ENCODE data around the gene MANBA.

The MANBA gene

DNA sequence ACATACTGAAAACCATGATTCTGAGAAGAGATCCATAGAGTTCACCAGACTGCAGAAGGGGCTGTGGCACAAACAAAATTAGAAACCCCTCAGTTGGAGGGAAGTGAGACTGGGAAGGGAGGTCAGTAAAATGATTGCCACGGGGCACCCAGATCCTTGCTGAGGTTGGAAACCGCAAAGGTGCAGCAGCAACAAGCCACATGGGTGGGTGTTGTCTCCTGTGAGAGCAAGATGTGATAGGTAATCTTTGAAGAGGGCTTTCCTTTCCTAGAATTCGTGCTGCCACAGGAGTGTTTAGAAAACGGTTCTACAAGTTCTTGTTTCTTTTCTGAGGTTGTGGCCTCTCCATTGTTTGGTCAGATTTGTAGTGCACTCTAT, 174.1 kb downstream of the MANBA start:
- H3K27ac ChIP-seq (ENCODE audit: insufficient read depth, low read length, poor library complexity, severe bottlenecking): peak overlapping the region; percentile 11
- peaks cover 23% of the 10 kb centered on the region for H3K36me3 ChIP-seq (ENCODE audit: control insufficient read depth, insufficient read depth, low read length)
- no peaks in the 10 kb centered on the region for H3K27me3 ChIP-seq (replicated peaks; ENCODE audit: control insufficient read depth, insufficient read depth, low read length, poor library complexity, severe bottlenecking)
- no peaks in the 10 kb centered on the region for H3K9me3 ChIP-seq (ENCODE audit: control insufficient read depth, low read length)
- peaks cover 45% of the 10 kb centered on the region for H3K4me1 ChIP-seq (ENCODE audit: control insufficient read depth, insufficient read depth, low read length, poor library complexity, severe bottlenecking)
- peak overlapping the region; percentile 8 for H3K4me3 ChIP-seq (ENCODE audit: insufficient read depth, low read depth, low read length, poor library complexity, severe bottlenecking)
- peak in 2 of 3 donors; percentile 14 to 23 for DNase-seq

DNA sequence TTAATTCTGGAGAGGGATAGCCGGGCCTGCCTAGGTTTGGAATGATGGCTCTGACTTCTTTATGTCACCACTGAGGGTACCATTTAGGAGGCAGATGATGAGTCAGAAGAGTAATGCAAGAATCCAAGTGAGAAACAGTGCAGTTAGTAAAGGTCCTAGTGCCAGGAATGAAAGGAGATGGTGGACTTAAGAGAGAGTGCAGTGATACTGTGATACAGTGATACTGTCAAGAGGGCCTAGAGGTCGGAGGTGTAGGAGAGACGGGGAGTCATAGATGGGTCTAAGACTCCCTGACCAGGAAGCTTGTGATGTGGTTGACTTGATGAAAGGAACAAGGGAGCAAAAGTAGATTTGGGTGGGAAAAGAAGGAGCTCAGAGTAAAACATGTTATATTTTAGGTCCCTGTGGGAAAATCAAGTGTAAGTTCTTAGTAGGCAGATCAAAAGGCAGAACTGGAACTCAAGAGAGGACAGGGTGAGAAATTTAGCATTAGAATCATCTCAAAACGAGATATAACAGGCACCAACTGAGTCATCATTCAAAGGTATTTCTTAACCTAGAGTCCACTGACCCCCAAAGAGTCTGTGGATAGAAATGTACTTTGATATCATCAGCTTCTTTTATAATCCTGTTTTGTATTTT, 174.6 kb downstream of the MANBA start:
- H3K9me3 ChIP-seq (ENCODE audit: control insufficient read depth, low read length): no peaks in the 10 kb centered on the region
- no peak overlapping the region for H3K27ac ChIP-seq (ENCODE audit: insufficient read depth, low read length, poor library complexity, severe bottlenecking)
- H3K4me1 ChIP-seq (ENCODE audit: control insufficient read depth, insufficient read depth, low read length, poor library complexity, severe bottlenecking): peaks cover 45% of the 10 kb centered on the region
- H3K27me3 ChIP-seq (replicated peaks; ENCODE audit: control insufficient read depth, insufficient read depth, low read length, poor library complexity, severe bottlenecking): no peaks in the 10 kb centered on the region
- no peak for DNase-seq
- peaks cover 27% of the 10 kb centered on the region for H3K36me3 ChIP-seq (ENCODE audit: control insufficient read depth, insufficient read depth, low read length)
- peak overlapping the region; percentile 8 for H3K4me3 ChIP-seq (ENCODE audit: insufficient read depth, low read depth, low read length, poor library complexity, severe bottlenecking)

DNA sequence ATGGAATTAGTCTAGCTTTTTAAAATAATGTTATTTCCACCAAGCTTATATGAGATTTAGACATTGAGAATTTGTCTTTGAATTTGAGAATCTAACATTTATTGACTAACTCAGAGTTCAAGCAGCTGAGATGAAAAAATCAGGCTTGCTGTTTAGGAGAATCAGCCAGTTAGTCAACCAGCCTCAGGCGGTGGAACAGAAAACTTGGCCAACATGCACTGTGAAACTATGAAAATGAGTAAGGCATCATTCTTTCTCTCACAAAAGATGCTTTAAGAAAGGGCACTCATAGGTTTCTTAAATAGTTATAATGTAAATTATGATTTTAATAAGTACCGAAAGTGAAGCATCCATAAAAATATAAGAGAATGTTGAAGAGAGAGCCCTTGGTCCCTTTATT, 175.4 kb downstream of the MANBA start:
- no peak overlapping the region for H3K27ac ChIP-seq (ENCODE audit: insufficient read depth, low read length, poor library complexity, severe bottlenecking)
- no peak overlapping the region for H3K4me3 ChIP-seq (ENCODE audit: insufficient read depth, low read depth, low read length, poor library complexity, severe bottlenecking)
- DNase-seq: no peak
- H3K4me1 ChIP-seq (ENCODE audit: control insufficient read depth, insufficient read depth, low read length, poor library complexity, severe bottlenecking): peaks cover 39% of the 10 kb centered on the region
- no peaks in the 10 kb centered on the region for H3K9me3 ChIP-seq (ENCODE audit: control insufficient read depth, low read length)
- no peaks in the 10 kb centered on the region for H3K27me3 ChIP-seq (replicated peaks; ENCODE audit: control insufficient read depth, insufficient read depth, low read length, poor library complexity, severe bottlenecking)
- peaks cover 28% of the 10 kb centered on the region for H3K36me3 ChIP-seq (ENCODE audit: control insufficient read depth, insufficient read depth, low read length)

DNA sequence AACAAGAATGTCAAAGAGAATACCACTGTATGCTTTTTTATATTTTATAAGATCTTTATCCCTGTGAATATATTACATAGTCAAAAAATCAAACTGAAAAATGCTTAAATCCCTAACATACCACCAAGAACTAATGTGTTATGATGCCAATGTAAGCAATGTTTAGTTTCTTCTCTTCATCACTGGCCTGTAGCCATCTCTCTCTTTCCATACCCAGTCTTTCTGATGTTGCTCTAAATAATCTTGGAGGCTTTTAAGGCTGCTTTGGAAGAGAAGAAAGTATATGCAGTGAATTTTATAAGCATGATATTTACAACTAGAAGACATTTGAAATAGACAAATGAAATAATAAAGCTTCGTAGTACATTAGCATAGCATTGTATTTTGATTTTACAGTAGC, 176.7 kb downstream of the MANBA start:
- Histone ChIP-seq H3K9me3 (ENCODE audit: control insufficient read depth, low read length) (no peaks in the 10 kb centered on the region), H3K36me3 (ENCODE audit: control insufficient read depth, insufficient read depth, low read length) (peaks cover 37% of the 10 kb centered on the region), H3K4me1 (ENCODE audit: control insufficient read depth, insufficient read depth, low read length, poor library complexity, severe bottlenecking) (peaks cover 38% of the 10 kb centered on the region)

More for the DNA sequence above, 176.7 kb downstream of the MANBA start:
- no peak for DNase-seq
- no peak overlapping the region for H3K4me3 ChIP-seq (ENCODE audit: insufficient read depth, low read depth, low read length, poor library complexity, severe bottlenecking)
- H3K27me3 ChIP-seq (replicated peaks; ENCODE audit: control insufficient read depth, insufficient read depth, low read length, poor library complexity, severe bottlenecking): no peaks in the 10 kb centered on the region
- no peak overlapping the region for H3K27ac ChIP-seq (ENCODE audit: insufficient read depth, low read length, poor library complexity, severe bottlenecking)
